HG03565 (cell line): ENCODE measurements around the gene PRPF40A.
A peak's percentile ranks its signal among the peaks of the same experiment; 100 is the strongest.

Source experiments
- ATAC-seq: cut with Tn5 transposase; IDR thresholded peaks from one replicate; pipeline ENCODE4 v1.9.1; 2021; ENCODE audit warnings: mild to moderate bottlenecking, moderate library complexity; ENCODE audit not compliant: unreplicated experiment

PRPF40A gene

DNA sequence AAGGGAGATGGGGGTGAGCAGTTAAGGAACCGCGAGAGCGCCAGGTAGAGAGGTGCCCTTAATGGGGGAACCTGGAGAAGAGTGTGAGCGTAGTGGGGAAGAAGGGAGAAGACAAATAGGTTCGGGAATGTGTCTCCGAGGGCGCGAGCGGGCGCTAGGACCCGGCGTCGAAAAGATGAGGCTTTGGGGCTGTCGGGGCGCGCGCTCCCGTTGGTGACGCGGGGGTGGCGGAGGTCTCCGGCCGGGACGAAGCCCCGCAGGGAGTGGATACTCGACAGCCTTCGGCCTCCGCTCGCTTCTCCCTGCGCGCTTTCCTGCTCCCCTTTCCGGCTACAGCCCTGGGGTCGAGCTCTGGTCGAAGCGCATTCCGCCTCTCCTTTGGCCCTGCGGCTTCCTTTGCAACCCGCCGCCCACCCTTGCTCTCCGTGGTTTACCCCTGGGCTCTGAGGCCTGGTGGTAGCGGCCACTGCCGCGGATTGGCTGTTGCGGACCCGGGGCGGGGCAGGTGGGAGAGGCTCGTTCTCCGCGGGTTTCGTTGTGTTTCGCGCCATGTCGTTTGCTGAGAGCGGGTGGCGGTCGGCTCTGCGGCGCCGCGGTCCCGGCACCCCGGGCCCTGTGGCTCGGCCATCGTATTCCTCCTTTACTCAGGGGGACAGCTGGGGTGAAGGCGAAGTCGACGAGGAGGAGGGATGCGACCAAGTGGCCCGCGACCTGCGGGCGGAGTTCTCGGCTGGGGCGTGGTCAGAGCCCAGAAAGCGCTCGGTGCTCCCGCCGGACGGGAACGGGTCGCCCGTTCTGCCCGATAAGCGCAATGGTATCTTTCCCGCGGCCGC, 1.0 kb upstream of the PRPF40A start, which contains the start of gene ARL6IP6:
ARL6IP6 (plus strand) TSS at position 545 of the 833 bp plus-strand sequence; CDS start at position 550, 5 bp downstream.
- ATAC-seq: peak; percentile 53

DNA sequence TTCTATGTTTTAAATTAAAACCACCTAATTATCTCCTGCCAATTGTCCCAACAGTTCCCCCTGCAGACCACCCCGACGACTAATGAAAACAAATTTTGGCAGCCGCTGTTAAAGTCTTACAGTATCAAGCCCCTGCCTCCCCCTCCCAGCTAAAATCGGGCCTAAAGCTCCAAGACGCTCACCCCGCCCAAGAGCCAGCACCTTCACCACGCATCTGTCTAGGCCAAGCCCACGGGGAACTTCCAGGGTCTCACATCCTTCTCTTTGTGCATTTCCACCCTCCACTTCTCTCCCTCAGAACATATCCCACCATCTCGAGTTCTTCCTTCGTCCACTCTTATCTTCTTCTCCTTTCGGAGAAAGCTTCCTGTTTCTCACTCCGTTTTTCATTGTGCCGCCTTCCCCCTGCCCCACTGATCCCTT, 445 bp downstream of the PRPF40A start:
- no peak for ATAC-seq

- ATAC-seq: no peak
Measured at GRCh38 chr2:152715854-152716428, 1.3 kb downstream of the PRPF40A start.

GRCh38 chr2:152715112-152715511, 2.1 kb downstream of the PRPF40A start:
- no peak for ATAC-seq

DNA sequence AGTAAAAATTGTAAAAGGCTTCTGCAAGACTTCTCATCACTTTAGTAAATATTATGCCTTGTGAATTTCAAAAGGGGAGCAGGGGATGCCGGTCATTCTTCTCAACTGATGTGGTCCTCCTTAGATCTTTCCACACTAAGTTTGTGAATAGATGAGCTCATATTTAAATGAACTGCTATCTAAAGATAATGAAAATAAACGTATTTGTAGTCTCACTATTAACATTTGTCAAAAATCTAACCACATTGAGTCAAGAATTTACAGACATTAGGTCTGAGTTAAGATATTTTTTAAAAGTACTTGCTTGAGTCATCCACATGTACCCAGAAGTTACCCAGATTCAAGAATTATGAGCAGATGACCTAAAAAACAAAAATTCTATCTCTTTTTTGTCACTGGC, 6.5 kb downstream of the PRPF40A start:
- ATAC-seq: no peak

DNA sequence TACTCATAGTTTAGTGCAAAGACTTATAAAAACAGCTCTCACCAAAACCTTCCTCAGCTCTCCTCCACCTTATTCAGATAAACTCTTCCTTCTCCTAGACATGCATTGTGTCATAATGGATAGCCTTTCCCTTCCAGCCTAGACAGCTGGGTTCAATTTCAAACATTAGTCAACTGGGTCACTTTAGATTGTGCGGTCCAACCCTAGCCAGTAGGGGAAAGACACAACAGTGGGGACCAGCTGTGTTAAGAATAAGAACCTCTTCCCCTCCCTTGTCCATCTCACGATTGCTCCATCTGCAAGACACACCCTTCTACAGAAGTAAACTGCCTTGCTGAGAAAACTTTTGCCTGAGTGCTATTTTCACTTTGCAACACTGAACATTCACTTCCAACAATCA, 8.5 kb downstream of the PRPF40A start:
- no peak for ATAC-seq

- no peak for ATAC-seq
Measured at GRCh38 chr2:152706477-152707021, 10.7 kb downstream of the PRPF40A start.

GRCh38 chr2:152701198-152701597, 16.1 kb downstream of the PRPF40A start:
- ATAC-seq: no peak

DNA sequence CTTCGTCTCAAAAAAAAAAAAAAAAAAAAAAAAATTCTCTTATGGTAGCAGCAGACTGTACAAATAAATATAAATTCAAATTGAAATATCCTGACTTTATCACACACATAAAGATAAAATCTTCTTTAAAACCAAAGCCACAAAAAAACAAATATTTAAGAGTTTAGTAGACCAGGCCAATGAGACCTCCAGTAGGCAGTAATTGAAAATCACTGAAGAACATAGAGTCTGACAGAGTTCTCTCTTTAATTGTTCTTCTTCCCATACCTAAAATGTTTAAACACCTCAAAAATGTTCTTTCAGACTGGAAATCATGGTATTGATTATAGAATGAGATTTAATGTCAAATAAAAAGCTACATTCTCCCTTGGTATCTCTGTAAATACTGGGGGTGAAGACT, 20.8 kb downstream of the PRPF40A start:
- ATAC-seq: no peak

DNA sequence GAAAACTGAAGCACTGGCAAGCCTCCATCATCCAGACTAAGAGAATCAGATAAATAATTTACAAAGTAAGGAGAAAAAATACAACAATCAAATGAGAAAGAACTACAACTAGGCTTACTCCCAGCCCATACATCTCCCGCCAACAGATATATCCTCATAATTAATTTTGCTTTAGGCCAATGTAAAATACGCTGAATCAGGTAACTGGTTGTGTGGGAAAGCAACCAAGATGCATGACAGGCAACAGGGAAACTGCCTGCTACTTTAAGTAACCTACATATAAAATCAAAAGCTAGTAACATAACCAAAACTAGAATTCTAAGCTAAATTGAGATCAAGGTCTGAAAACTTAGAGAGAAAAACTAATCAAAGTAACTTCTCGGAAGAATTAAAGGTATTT, 21.5 kb downstream of the PRPF40A start:
- ATAC-seq: no peak

DNA sequence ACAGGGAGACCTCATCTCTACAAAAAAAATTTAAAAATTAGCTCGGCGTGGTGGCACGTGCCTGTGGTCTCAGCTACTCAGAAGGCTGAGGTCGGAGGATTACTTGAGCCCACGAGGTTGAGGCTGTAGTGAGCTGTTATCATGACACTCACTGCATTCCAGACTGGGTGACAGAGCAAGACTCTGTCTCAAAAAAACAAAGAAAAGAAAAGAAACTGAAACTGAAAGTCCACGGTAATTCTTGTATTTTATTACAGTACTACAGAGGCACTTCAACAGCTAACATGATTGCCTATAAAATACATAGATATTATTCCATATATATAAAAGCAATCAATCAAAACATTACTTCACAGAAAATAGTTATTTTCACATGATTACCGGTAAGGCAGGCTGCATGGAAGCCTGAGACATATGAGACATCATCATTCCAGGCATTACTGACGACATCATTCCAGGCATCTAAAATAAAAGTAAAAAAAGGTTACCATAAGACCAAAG, 23.1 kb downstream of the PRPF40A start:
- ATAC-seq: no peak

DNA sequence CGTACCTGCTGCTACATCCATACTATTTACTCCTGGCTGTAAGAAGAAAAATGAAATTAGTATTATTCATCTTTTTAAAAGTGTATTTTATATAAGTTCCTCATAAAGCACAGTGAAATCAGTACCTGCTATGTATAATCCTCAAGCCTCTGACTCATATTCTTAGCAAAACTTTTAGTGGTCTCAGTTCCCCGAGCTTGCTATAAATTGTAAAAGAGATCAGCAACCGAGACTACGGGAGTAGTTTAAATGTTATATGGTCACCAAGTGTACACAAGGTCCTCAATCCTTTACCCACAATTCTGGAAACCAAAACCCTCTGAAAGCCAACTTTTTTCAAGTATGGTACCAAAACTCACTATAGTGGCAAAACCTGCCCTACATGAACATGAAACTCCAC, 24.2 kb downstream of the PRPF40A start:
- peak; percentile 90 for ATAC-seq

GRCh38 chr2:152686321-152686720, 30.9 kb downstream of the PRPF40A start:
- no peak for ATAC-seq

DNA sequence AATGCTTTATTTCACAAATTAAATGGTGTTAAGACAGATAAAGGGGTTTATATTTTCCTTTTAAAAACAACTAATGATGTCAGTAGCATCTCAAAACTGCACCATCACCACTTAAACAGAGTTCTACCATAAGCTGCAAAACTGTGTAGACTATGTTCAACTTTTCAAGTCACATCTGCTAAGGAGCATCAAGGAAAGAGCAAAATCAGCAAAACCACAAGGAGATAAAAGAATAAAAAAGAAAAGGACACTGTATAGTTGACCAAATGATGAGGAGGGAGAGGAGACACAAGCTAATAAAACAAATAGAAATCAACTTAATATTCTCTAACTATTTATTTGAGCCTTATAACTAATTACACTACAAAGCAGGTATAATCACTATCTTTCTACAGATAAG, 33.9 kb downstream of the PRPF40A start:
- ATAC-seq: no peak

DNA sequence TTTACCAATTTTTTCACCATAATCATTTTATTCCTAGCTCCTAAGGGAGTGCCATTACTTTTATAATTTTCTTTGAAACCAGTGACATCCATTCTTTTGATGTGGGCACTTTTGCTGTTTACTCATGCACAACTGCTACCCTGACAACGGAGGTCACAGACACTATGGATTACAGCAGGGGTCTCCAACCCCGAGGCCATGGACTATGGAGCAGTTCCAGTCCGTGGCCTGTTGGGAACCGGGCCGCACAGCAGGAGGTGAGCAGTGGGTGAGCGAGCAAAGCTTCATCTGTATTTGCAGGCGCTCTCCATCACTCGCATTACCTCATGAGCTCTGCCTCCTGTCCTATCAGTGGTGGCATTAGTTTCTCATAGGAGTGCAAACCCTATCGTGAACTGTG, 34.6 kb downstream of the PRPF40A start:
- ATAC-seq: no peak

DNA sequence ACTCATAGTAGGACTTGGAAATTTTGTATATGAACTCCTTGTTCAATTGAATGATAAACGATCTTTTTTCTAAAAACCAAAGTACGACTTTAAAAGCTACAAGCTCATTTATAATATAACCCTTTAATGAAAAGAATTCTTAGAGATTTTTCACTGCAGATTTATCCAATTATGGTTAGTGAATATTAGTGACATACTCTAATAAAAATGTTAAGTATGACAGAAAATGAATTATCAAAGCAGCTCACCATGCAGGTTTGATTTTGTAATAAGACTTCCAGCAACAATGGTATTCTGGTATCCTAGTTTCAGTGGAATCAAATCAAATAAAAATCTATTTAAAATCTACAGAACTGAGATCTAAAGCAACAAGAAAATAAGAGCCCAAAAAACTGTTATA, 38.5 kb downstream of the PRPF40A start:
- no peak for ATAC-seq

DNA sequence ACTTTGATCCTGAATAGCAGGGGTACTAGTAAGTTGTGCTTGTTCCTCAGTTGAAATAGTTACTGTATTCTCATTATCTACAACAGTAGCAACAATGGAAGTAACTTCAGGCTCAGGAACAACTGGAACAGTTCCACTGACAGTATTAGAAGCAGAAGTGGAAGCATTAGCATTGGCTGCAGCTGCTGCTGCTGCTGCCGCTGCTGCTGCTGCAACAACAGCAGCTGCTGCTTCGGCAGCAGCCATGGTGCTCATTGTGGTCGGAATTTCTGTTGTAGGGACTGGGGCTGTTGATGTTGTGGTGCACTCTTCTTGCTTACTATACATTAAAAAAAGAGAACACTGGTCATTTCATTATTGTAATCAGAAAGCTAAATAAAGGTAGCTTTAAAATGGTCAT, 40.8 kb downstream of the PRPF40A start:
- ATAC-seq: no peak

GRCh38 chr2:152674334-152674733, 42.9 kb downstream of the PRPF40A start:
- ATAC-seq: no peak

DNA sequence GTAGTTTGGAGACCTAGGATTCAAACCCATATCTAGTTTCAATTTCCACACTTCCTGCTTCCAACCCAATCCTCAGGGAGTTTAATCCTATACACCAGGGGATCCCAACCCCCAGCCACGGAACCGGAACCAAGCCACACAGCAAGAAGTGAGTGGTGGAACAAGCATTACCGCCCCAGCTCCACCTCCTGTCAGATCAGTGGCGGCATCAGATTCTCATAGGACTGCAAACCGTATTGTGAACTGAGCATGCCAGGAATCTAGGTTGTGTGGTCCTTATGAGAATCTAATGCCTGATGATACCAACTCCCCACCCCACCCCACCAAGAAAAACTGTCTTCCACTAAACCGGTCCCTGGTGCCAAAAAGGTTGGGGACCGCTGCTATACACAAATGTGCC, 52.5 kb downstream of the PRPF40A start:
- no peak for ATAC-seq

DNA sequence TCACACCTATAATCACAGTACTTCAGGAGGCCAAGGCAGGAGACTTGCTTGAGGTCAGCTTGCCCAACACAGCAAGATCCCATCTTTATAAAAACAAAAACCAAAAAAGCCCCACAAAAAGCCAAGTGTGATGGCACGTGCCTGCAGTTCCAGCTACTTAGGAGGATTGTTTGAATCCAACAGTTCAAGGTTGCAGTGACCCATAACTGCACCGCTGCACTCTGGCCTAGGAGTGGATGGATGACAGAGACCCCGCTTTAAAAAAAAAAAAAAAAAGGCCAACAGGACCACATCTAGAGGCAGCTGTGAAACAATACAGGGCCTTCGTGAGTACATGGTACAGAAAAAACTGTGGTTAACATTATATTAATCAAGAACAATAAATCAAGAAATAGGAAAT, 56.2 kb downstream of the PRPF40A start:
- ATAC-seq: no peak

GRCh38 chr2:152658221-152658620, 59.0 kb downstream of the PRPF40A start:
- ATAC-seq: no peak

DNA sequence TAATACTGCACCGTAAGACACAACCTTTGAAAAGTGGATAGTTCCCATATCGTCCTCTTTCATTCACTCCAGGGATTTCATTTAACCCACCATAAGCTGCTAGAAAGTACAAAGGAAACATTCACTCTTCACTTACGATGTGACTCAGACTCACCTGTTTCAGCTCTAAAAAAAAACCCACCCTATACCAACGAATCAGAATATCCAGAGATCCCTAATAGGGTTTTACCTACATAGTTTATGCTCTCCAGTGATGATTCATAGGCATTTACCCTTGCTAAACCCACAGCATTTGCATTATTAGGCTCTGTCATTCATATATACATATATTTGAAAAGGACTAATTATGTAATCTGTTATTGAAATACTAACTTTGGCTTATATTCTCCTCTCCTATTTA, 60.2 kb downstream of the PRPF40A start:
- peak; percentile 68 for ATAC-seq
